K562 (cell line): ENCODE data around the gene U2SURP. TPM values are rescaled to one million over a fixed set of nuclear protein-coding genes. Genes with fewer than 3 reads are reported as not detected.
A peak's percentile ranks its signal among the peaks of the same experiment; 100 is the strongest.

Experiments used
- ATF1 ChIP-seq, 2 experiments: fragments of 450-650 bp in 1 of 2; IDR thresholded peaks; 2 replicates each; pipeline ENCODE4 v1.6.1; 2016; ENCODE audit warnings: missing compliant biosample characterization in 1 of 2, missing genetic modification characterization in 1 of 2
- CREB3 ChIP-seq: fragments of 450-650 bp; conservative IDR thresholded peaks from 2 replicates; pipeline ENCODE4 v1.6.1; 2016; ENCODE audit warnings: missing genetic modification characterization, low read depth, mild to moderate bottlenecking, missing compliant biosample characterization, moderate library complexity
- GTF2B ChIP-seq: IDR thresholded peaks from 2 replicates; pipeline ENCODE4 v1.6.1; 2011; ENCODE audit not compliant: insufficient read length; ENCODE audit errors: extremely low read depth
- KAT8 ChIP-seq: fragments of 450-650 bp; IDR thresholded peaks from 2 replicates; pipeline ENCODE4 v1.6.1; 2016; ENCODE audit warnings: low read depth, mild to moderate bottlenecking
- KDM5B ChIP-seq: fragments of 200-600 bp; sonication (generic); IDR thresholded peaks from 2 replicates; pipeline ENCODE4 v1.6.1; 2012; ENCODE audit warnings: low read depth, mild to moderate bottlenecking, moderate library complexity, low read length, control low read depth, inconsistent platforms; ENCODE audit not compliant: insufficient replicate concordance
- TEAD2 ChIP-seq: fragments of 450-650 bp; IDR thresholded peaks from 2 replicates; pipeline ENCODE4 v1.6.1; 2016; ENCODE audit warnings: missing genetic modification characterization, control low read depth, missing compliant biosample characterization
- ZBTB43 ChIP-seq: sonication (generic); formaldehyde crosslinking; IDR thresholded peaks from 2 replicates; pipeline ENCODE4 v1.8.0; 2023; ENCODE audit warnings: mild to moderate bottlenecking, missing genetic modification reagents
- ZNF184 ChIP-seq: sonication (generic); formaldehyde crosslinking; IDR thresholded peaks from 2 replicates; pipeline ENCODE4 v1.5.0; 2020; ENCODE audit warnings: missing genetic modification reagents
- ZNF3 ChIP-seq: fragments of 250-450 bp; sonication (Bioruptor Pico); IDR thresholded peaks from 2 replicates; pipeline ENCODE4 v1.5.0; 2021; ENCODE audit warnings: mild to moderate bottlenecking, moderate library complexity
- ZNF609 ChIP-seq: sonication (generic); formaldehyde crosslinking; IDR thresholded peaks from 2 replicates; pipeline ENCODE4 v1.8.1; 2023; ENCODE audit warnings: missing genetic modification reagents, mild to moderate bottlenecking, borderline replicate concordance
- polyA plus RNA-seq, 8 experiments: library from polyadenylated mRNA; depleted of rRNA in 4 of 8; stranded (reverse) in 5 of 8; unstranded in 3 of 8; fragments of >200 nt; fragmentation: Nextera tagmentation in 2 of 8; fragmentation: Illumina TruSeq in 1 of 8; extraction: Ambion mirVana in 2 of 8; extraction: Trizol in 1 of 8; gene quantifications; 2 replicates each; pipeline versions ENCODE4 v1.2.1 to v1.2.3, GENCODE V29; 2011 to 2014; ENCODE audit warnings: inconsistent platforms in 1 of 8, missing spikeins in 1 of 8
- total RNA-seq, 7 experiments: library from RNA; depleted of rRNA in 6 of 7; stranded (reverse); fragments of >200 nt in 6 of 7; fragmentation: Illumina TruSeq in 2 of 7; extraction: Trizol in 2 of 7; gene quantifications; 2 replicates each; pipeline versions ENCODE4 v1.2.1 to v1.2.3, GENCODE V29; 2011 to 2021; ENCODE audit warnings: low replicate concordance in 1 of 7

Gene U2SURP
- total and polyA plus RNA-seq, 9 of the 15 experiments (the other 6 are each of a cell fraction or from before 2014, with no cell fraction given) = 128 to 322 (median 191) TPM

GRCh38 chr3:142976621-142977398 lies 24.6 kb upstream of the U2SURP start (continued):
- TF ChIP-seq ZNF609 (CRISPR knock-in tag) (no peak), ZNF3 (no peak), ATF1 (CRISPR knock-in tag; IDR thresholded peaks at IDR 0.05) (no peak), ATF1 (tag; IDR thresholded peaks at IDR 0.05) (peak; percentile 66), ZNF184 (no peak), GTF2B (no peak), CREB3 (tag) (no peak), ZBTB43 (CRISPR knock-in tag) (0 out of 2 replicates have a peak, but pooled peaks have one; percentile 28), TEAD2 (tag) (no peak), KDM5B (no peak), KAT8 (no peak)
